GM18511 (cell line): ENCODE results near the gene SCN1A.
"Not testable (repeated sequence)": the region's sequence is repeated elsewhere in the genome, so short reads cannot be mapped to it uniquely, and the experiment has no call there.

ENCODE experiments used
- ATAC-seq: cut with Tn5 transposase; IDR thresholded peaks from one replicate; pipeline ENCODE4 v1.9.1; 2021; ENCODE audit warnings: mild to moderate bottlenecking, moderate library complexity; ENCODE audit not compliant: unreplicated experiment

The SCN1A gene

DNA sequence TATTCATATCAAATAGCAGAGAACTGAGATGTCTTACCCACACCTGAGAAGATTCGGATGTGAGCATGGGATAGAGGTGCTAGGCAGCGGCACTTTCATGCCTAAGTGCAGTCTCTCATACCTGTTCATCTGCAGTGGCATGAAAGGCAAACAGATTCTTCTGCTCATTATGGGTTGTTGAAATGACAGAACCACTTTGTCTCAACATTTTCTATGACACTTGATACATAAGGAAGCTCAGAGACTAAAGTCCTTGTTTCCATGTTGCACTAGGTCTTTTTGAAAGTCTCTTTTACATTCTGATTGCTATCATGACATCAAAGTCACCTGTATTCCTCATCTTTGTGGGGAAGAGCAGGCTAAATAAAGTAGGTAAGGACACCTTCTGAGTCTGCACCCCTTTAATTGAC lies 8.0 kb upstream of the SCN1A start:
- ATAC-seq, result no peak

DNA sequence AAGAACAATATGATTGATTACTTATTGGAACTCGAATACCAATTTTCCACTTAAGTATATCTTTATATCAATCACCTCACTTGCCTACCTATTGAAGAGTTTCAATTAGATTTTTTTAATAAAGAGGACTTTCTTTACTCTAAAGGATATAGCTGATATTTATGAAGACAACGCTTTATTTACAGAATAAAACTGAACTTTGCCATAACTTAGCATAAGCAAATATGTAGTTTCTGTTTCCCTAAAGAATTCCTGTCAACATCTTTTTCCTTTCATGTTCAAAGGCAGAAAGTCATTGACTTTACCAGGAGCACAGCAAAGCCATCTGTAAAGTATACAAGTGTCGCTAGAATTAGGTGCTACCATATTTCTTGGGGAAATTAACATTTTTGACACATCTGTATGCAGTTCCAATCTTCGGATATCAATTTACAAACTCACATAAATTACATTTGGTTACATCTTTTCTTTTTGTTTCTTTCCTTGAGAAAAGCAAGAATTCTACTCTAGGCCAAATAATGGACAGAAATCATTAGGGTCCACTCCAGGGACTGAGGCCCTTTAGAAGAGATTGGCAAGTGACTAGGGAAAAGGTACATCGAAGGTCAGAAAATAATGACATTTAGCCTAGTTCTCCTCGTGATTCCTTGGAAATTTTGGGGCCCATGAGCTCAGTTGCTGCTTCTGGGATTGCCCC lies 7.5 kb upstream of the SCN1A start:
- ATAC-seq, result no peak

- ATAC-seq, result no peak
Observed at GRCh38 chr2:166134252-166135151, 6.7 kb upstream of the SCN1A start.

GRCh38 chr2:166133653-166134052 lies 5.8 kb upstream of the SCN1A start:
- no peak for ATAC-seq

GRCh38 chr2:166128156-166128505 lies 311 bp upstream of the SCN1A start:
- ATAC-seq, result no peak

DNA sequence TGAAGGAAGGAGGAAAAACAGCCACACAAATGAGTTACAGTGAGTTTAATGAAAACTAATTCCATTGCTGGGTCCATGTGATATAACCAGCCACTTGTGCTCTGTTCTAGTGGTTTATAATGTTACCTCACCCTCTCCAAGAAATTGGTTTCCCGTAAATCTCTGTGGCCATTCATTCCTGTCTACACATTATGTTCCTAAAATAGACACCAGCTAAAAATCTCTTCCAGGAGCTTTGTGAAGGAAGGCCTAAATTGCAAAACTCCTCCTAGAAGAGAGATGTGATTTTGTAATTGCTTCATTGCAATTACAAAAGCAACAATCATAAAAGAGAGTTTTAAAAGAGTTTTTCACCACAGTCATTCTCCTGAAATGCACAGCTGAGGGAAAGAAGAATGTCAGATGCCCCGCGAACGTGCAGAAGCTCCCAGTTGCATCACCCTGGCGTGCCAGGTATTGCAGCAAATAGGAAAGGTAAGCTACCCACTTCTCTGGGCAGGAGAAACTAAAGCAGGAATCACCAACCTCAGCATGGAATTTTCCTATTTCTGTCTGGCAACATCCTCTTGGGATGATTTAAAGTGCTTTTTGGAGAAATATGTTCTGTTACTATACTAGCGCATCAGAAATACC lies 1.7 kb downstream of the SCN1A start:
- ATAC-seq, result no peak

GRCh38 chr2:166125557-166125956 lies 2.3 kb downstream of the SCN1A start:
- ATAC-seq, result no peak

GRCh38 chr2:166118180-166118579 lies 9.6 kb downstream of the SCN1A start:
- ATAC-seq, result no peak

- ATAC-seq, result no peak
Observed at GRCh38 chr2:166117491-166117890, 10.3 kb downstream of the SCN1A start.

- ATAC-seq, result no peak
Observed at GRCh38 chr2:166115589-166115988, 12.2 kb downstream of the SCN1A start.

GRCh38 chr2:166112193-166112605 lies 15.6 kb downstream of the SCN1A start:
- no peak for ATAC-seq

DNA sequence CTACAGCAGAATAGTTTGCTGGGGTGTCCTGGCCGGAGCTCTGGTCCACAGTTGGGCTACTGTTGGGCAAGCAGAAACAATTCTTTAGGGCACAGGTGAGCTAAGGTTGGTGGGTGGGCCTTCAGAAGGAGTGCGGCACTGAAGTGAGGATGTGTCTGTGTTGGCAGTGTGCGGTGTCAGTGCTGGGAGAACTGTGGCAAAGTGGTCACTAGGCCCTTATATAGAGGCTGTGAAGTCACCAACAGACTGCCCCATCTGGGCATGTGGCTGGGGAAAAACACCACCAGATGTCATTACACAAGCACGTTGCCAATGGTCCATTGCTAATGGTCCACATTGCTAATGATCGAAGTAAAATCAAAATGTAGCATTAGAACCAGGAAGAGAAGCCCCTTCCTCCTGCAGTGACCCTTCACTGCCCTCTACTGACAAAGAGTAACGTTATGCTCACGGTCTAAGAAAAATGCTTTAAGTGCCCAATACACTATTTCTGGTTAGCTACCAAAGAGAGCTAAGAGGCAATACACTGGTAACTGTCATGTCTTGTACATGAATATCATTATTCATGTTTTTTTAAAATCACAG lies 21.3 kb downstream of the SCN1A start:
- ATAC-seq, result no peak

- no peak for ATAC-seq
Observed at GRCh38 chr2:166104773-166105172, 23.0 kb downstream of the SCN1A start.

- ATAC-seq, result no peak
Observed at GRCh38 chr2:166104084-166104483, 23.7 kb downstream of the SCN1A start.

DNA sequence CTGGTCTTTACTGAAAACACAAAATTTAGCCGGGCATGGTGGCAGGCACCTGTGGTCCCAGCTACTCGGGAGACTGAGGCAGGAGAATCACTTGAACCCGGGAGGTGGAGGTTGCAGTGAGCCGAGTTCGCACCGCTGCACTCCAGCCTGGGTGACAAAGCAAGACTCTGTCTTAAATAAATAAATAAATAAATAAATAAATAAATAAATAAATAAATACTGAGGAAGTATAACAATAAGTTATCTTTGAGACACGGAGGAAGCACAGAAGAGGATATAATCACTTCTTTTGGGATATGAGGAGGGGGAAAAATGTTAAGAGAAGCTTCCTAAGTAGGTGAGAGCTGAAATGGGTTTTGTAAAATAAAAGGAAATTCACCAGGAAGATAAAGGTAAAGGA lies 24.5 kb downstream of the SCN1A start:
- ATAC-seq, result not testable (repeated sequence)

GRCh38 chr2:166094325-166094724 lies 33.5 kb downstream of the SCN1A start:
- ATAC-seq, result no peak

GRCh38 chr2:166092889-166093288 lies 34.9 kb downstream of the SCN1A start:
- ATAC-seq, result no peak

- no peak for ATAC-seq
Observed at GRCh38 chr2:166091439-166091838, 36.4 kb downstream of the SCN1A start.

GRCh38 chr2:166090908-166091307 lies 36.9 kb downstream of the SCN1A start:
- no peak for ATAC-seq

DNA sequence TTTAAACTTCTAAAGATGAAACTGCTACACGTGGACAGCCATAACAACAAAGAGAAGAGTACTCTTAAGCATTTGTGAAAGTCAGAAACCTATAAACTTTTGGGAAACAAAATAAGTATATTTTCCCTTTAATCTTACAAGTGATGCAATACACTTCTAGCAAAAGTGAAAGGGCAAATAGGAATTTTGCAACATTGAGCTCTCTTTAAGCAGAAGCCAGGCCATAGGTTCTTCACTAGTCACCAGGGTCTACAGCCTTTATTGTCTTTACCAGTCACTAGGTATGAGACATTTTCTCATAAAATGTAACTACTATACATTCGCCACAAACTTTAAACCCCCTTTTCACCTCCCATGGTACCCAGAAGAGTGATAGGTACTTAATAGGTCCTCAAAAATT lies 37.5 kb downstream of the SCN1A start:
- no peak for ATAC-seq

DNA sequence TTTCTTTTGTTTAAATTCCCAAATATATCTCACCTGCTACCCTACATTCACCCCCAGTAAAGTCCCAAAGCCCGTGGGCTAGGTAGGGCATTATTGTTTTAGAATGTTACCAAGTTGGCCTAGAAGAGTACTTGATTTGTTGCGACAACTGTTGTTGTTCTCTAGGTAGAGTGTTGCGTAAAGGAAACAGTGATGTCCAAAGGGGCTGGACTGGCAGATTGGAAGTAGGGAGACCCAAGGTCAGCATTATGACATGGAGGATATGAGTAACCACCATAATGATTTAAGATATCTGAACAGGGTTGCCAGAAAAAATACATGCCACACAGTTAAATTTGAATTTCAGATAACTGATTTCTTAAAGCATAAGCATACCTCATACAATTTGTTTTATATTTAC lies 39.2 kb downstream of the SCN1A start:
- ATAC-seq, result no peak
